SU-DHL-6 (cell line): Measurements from ENCODE around the gene KLHL30.

Experiments
- CTCF ChIP-seq: fragments of 200-600 bp; sonication (generic); IDR thresholded peaks from one replicate; pipeline ENCODE4 v1.5.1; 2017; ENCODE audit warnings: antibody characterized with exemption, mild to moderate bottlenecking, low read length, moderate library complexity; ENCODE audit not compliant: insufficient read depth, poor library complexity, severe bottlenecking
- EZH2phosphoT487 ChIP-seq: fragments of 200-600 bp; sonication (generic), shearing (Covaris generic); conservative IDR thresholded peaks from 2 replicates; pipeline ENCODE4 v1.6.1; 2018; ENCODE audit warnings: mild to moderate bottlenecking, antibody characterized with exemption, low read length, moderate library complexity, mixed read lengths

GRCh38 chr2:238174701-238175100 is 36.2 kb downstream of the KLHL30 start:
- TF ChIP-seq CTCF, result no peak
- no peak for TF ChIP-seq EZH2phosphoT487
